Measurements from ENCODE around the gene MATN1. TPM values are rescaled to one million over a fixed set of nuclear protein-coding genes. Genes with fewer than 3 reads are reported as not detected.

Gene MATN1
- polyA plus RNA-seq, 1 donor (not counting 4 experiments of a cell fraction or from before 2014, with no cell fraction given): 0.05 TPM

DNA sequence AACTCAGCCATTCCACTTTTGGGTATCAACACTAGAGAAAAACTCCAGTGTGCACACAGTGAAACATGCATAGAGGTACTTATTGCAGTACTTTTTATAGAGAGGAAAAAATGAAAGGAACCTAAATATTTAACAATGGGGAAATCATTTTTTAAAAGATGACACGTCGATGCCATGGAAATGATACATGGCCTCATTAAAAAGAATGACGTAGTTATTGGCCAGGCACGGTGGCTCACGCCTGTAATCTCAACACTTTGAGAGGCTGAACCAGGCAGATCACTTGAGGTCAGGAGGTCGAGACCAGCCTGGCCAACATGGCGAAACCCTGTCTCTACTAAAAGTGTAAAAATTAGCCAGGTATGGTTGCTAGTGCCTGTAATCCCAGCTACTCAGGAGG is 42.5 kb downstream of the MATN1 start:
- no peaks in the 10 kb centered on the region for H3K9me1 ChIP-seq (ENCODE audit: control insufficient read depth, extremely low read depth, insufficient read depth, low read length)
- no peak for FAIRE-seq
- H3K36me3 ChIP-seq (ENCODE audit: control insufficient read depth in 2 of 2, extremely low read depth in 1 of 2, insufficient read depth in 2 of 2, low read length in 2 of 2): no peaks in the 10 kb centered on the region
- H3K27ac ChIP-seq (ENCODE audit: control insufficient read depth, insufficient read depth, low read length): no peak overlapping the region
- H3K27me3 ChIP-seq (ENCODE audit: control insufficient read depth, extremely low read depth, insufficient read depth, low read length): peaks cover 7% of the 10 kb centered on the region
- H3K79me2 ChIP-seq (ENCODE audit: control insufficient read depth, insufficient read depth, low read length): no peaks in the 10 kb centered on the region
- H3K9ac ChIP-seq (ENCODE audit: control insufficient read depth, extremely low read depth, insufficient read depth, low read length): no peak overlapping the region
- no peak overlapping the region for H2AFZ ChIP-seq (ENCODE audit: control insufficient read depth, low read length)
- peaks cover 8% of the 10 kb centered on the region for H3K4me1 ChIP-seq (ENCODE audit: control insufficient read depth, extremely low read depth, insufficient read depth, low read length)
- DNase-seq (ENCODE audit: low read depth, low spot score): no peak
- no peaks in the 10 kb centered on the region for H4K20me1 ChIP-seq (ENCODE audit: control insufficient read depth, extremely low read depth, insufficient read depth, low read length)
- no peak overlapping the region for H3K4me3 ChIP-seq (ENCODE audit: control insufficient read depth in 2 of 3, extremely low read depth in 1 of 3, insufficient read depth in 2 of 3, low read depth in 1 of 3, low read length in 3 of 3)
- TF ChIP-seq EZH2 (IDR thresholded peaks at IDR 0.05; ENCODE audit: low read length): no peak
- TF ChIP-seq, protein P1, sequence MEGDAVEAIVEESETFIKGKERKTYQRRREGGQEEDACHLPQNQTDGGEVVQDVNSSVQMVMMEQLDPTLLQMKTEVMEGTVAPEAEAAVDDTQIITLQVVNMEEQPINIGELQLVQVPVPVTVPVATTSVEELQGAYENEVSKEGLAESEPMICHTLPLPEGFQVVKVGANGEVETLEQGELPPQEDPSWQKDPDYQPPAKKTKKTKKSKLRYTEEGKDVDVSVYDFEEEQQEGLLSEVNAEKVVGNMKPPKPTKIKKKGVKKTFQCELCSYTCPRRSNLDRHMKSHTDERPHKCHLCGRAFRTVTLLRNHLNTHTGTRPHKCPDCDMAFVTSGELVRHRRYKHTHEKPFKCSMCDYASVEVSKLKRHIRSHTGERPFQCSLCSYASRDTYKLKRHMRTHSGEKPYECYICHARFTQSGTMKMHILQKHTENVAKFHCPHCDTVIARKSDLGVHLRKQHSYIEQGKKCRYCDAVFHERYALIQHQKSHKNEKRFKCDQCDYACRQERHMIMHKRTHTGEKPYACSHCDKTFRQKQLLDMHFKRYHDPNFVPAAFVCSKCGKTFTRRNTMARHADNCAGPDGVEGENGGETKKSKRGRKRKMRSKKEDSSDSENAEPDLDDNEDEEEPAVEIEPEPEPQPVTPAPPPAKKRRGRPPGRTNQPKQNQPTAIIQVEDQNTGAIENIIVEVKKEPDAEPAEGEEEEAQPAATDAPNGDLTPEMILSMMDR (optimal IDR thresholded peaks at IDR 0.05 in 1 of 3, IDR thresholded peaks at IDR 0.05 in 1 of 3, conservative IDR thresholded peaks at IDR 0.05 in 1 of 3; ENCODE audit: extremely low read depth in 1 of 3, insufficient read depth in 2 of 3, low read length in 3 of 3): no peak
- no peak overlapping the region for H3K4me2 ChIP-seq (ENCODE audit: control insufficient read depth, extremely low read depth, insufficient read depth, low read depth, low read length)
- H3K9me3 ChIP-seq (ENCODE audit: control insufficient read depth, low read depth, low read length): no peaks in the 10 kb centered on the region
- dilution Hi-C loops (cut with MboI; ENCODE audit: extremely low pct_ligation_motif_present, low sequenced_read_pairs): no loop called here

DNA sequence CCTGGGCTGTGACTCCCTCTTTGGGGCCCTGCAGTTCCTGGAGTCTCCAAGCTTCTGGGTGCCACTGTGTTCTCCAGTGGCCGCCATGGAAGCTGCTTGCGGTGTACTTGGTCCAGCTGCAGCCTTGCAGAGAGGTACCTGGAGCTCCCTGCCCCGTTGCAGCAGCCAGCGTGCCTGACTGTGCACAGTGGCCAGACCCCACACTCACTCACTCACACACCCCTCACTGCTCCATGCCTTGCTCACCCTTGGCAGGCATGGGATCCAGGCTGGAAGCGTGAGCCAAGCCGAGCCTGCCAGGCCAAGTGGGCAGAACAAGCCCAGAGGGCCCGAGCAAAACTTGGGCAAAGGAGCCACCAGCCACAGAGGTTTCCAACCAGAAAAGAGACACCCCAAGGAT is 43.0 kb downstream of the MATN1 start:
- no peak overlapping the region for H3K27ac ChIP-seq (ENCODE audit: control insufficient read depth, insufficient read depth, low read length)
- H3K9me1 ChIP-seq (ENCODE audit: control insufficient read depth, extremely low read depth, insufficient read depth, low read length): no peaks in the 10 kb centered on the region
- H3K36me3 ChIP-seq (ENCODE audit: control insufficient read depth in 2 of 2, extremely low read depth in 1 of 2, insufficient read depth in 2 of 2, low read length in 2 of 2): no peaks in the 10 kb centered on the region
- dilution Hi-C loops (cut with MboI; ENCODE audit: extremely low pct_ligation_motif_present, low sequenced_read_pairs): no loop called here
- no peak overlapping the region for H3K9ac ChIP-seq (ENCODE audit: control insufficient read depth, extremely low read depth, insufficient read depth, low read length)
- H3K9me3 ChIP-seq (ENCODE audit: control insufficient read depth, low read depth, low read length): no peaks in the 10 kb centered on the region
- H3K27me3 ChIP-seq (ENCODE audit: control insufficient read depth, extremely low read depth, insufficient read depth, low read length): peaks cover 7% of the 10 kb centered on the region
- peaks cover 8% of the 10 kb centered on the region for H3K4me1 ChIP-seq (ENCODE audit: control insufficient read depth, extremely low read depth, insufficient read depth, low read length)
- no peak for TF ChIP-seq EZH2 (IDR thresholded peaks at IDR 0.05; ENCODE audit: low read length)
- TF ChIP-seq, protein P1 (optimal IDR thresholded peaks at IDR 0.05 in 1 of 3, IDR thresholded peaks at IDR 0.05 in 1 of 3, conservative IDR thresholded peaks at IDR 0.05 in 1 of 3; ENCODE audit: extremely low read depth in 1 of 3, insufficient read depth in 2 of 3, low read length in 3 of 3): no peak
- H3K4me2 ChIP-seq (ENCODE audit: control insufficient read depth, extremely low read depth, insufficient read depth, low read depth, low read length): no peak overlapping the region
- H2AFZ ChIP-seq (ENCODE audit: control insufficient read depth, low read length): no peak overlapping the region
- FAIRE-seq: no peak
- no peak for DNase-seq (ENCODE audit: low read depth, low spot score)
- H3K79me2 ChIP-seq (ENCODE audit: control insufficient read depth, insufficient read depth, low read length): no peaks in the 10 kb centered on the region
- no peak overlapping the region for H3K4me3 ChIP-seq (ENCODE audit: control insufficient read depth in 2 of 3, extremely low read depth in 1 of 3, insufficient read depth in 2 of 3, low read depth in 1 of 3, low read length in 3 of 3)
- H4K20me1 ChIP-seq (ENCODE audit: control insufficient read depth, extremely low read depth, insufficient read depth, low read length): no peaks in the 10 kb centered on the region

Measured in keratinocyte (primary cell).